ENCODE data around the gene DENND1A. TPM values are rescaled to one million over a fixed set of nuclear protein-coding genes. Genes with fewer than 3 reads are reported as not detected.
A peak's percentile ranks its signal among the peaks of the same experiment; 100 is the strongest.

The DENND1A gene
- total and polyA plus RNA-seq, 2 experiments from 2014 or later, result 13.1 to 14.5 TPM

DNA sequence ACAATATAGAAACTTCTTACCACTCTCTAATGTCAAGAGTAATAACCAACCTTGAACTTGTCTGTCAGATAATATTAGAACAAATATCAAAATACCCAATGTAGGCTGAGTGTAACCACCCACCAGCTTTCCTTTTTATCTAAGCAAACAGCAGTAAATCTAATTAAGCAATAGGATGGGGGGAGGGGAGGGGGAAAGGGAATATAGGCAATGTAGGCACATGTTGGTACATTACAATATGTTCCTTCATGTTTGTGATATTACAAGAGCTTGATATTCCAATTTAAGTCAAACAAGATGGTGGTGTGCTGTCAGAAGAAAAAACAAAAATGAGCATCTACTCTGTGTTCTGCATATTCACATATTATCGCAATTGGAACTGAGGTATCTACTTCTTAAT, 158.2 kb downstream of the DENND1A start:
- Histone ChIP-seq H3K9me3 (ENCODE audit: low read depth) (no peaks in the 10 kb centered on the region), H3K27ac (no peak overlapping the region), H3K4me3 (no peak overlapping the region), H3K36me3 (no peaks in the 10 kb centered on the region), H3K27me3 (no peaks in the 10 kb centered on the region), H3K4me1 (ENCODE audit: low read depth) (peaks cover 29% of the 10 kb centered on the region)
- TF ChIP-seq CTCF (IDR thresholded peaks at IDR 0.05; ENCODE audit: low read depth, low read length), result no peak
- DNase-seq (ENCODE audit: low read depth in 1 of 2, low spot score in 1 of 2), result no peak

DNA sequence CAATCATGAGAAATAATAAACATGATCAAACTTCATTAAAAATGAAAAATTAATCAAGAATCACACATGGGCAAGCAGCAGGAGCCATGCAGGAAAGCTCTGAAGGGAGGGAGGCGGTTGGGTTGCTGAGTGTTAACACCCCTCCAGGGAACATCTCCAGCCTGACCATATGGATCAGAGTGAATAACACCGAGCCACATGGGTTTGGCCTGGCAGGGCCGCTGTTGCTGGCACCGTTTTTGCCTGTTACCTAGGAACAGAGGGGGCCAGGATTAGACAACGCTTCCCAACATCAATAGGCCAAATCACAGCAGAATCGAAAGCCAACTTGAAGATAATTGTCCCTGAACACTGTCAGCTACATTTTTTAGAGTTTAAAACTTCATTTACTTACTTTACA, 160.2 kb downstream of the DENND1A start:
- no peak for DNase-seq (ENCODE audit: low read depth in 1 of 2, low spot score in 1 of 2)
- no peak for TF ChIP-seq CTCF (IDR thresholded peaks at IDR 0.05; ENCODE audit: low read depth, low read length)
- H3K4me3 ChIP-seq, result no peak overlapping the region
- H3K4me1 ChIP-seq (ENCODE audit: low read depth), result peaks cover 12% of the 10 kb centered on the region
- no peak overlapping the region for H3K27ac ChIP-seq
- no peaks in the 10 kb centered on the region for H3K9me3 ChIP-seq (ENCODE audit: low read depth)
- no peaks in the 10 kb centered on the region for H3K27me3 ChIP-seq
- no peaks in the 10 kb centered on the region for H3K36me3 ChIP-seq

DNA sequence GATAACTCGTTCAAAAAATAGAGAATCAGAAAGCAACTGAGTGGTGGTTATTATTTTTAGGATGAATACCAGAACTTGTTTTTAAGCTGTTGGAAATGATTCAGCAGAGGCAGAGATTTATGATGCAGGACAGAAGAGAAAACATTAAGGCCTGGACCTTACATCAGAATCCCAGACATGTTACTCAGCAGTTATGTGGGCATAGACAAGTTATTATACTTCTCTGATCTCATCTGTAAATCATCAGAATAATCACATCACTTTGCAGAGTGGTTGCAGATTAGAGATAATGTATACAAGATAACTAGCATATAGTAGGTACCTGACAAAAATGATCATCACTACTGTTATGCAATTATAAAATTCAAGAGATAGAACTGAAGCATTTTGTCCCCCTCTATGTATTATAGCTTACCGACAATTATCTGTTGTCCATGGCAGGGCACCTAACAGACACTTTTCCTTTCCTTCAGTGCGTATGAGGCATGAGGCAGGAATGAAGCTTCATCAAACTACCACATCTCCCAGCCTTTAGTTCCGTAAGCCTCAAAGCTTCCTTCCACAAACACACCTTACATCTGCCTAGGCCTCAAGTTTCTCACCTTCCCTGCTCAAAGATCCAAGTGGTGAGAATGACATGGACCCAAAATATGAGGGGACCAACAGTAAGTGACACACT, 165.9 kb downstream of the DENND1A start:
- H3K4me3 ChIP-seq, result no peak overlapping the region
- H3K36me3 ChIP-seq, result no peaks in the 10 kb centered on the region
- DNase-seq (ENCODE audit: low read depth in 1 of 2, low spot score in 1 of 2), result no peak
- H3K27me3 ChIP-seq, result no peaks in the 10 kb centered on the region
- no peaks in the 10 kb centered on the region for H3K9me3 ChIP-seq (ENCODE audit: low read depth)
- H3K4me1 ChIP-seq (ENCODE audit: low read depth), result peaks cover 10% of the 10 kb centered on the region
- TF ChIP-seq CTCF (IDR thresholded peaks at IDR 0.05; ENCODE audit: low read depth, low read length), result no peak
- no peak overlapping the region for H3K27ac ChIP-seq

DNA sequence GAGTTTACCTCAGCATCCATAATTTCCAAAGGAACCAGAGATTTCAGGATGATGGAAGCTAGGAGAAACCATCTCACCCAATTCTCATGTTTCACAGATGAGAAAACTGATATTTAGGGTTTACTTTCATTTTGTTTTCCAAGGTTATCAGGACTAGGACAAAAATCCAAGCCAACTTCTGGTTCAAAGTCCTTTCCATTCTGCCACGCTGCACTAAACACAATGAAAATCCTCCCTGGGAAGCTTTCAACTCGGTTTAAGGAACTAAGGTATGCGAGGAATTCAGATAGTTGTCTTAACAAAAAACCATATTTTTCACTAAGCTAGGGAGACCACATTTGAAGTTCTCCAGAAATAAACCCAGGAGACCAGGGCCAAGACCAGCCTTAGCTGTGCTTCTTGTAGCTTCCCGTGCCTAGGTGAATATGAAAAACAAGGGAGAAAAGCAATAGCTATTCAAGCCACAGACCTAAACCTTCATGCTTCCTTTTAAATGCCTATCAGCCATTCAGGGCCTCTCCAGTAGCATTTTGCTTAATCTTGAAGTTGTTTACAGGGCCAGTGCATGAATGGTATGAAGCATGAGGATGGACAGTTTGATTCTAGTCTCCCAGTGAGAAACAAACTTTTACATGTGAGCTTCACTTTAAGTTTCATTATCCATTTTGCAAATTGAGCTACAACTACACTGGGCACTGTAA, 167.9 kb downstream of the DENND1A start:
- H3K4me3 ChIP-seq, result no peak overlapping the region
- DNase-seq (ENCODE audit: low read depth in 1 of 2, low spot score in 1 of 2), result peak in 1 of 2 donors; percentile 22

DNA sequence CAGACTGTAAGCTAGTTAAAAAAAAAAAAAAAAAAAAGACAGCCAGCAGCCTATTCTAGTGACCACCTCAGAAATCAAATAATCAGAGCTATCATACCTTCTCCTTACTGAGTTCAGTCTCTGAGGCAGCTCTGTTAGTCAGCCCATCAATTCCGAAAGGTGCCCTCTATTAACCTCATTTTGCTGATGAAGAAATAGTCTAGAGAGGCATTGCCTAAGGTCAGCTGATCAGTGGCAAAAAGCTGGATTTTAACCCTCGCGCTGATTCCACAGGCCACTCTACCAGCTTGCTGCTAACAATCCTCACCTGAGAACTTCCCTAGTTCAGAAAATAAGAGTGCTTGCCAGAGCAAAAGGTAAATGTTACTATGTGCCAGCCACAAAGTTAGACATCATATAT, 172.0 kb downstream of the DENND1A start:
- DNase-seq (ENCODE audit: low read depth in 1 of 2, low spot score in 1 of 2), result peak in 1 of 2 donors; percentile 35
- Histone ChIP-seq H3K4me1 (ENCODE audit: low read depth) (peaks cover 28% of the 10 kb centered on the region), H3K9me3 (ENCODE audit: low read depth) (no peaks in the 10 kb centered on the region), H3K27ac (no peak overlapping the region), H3K4me3 (no peak overlapping the region), H3K36me3 (no peaks in the 10 kb centered on the region), H3K27me3 (no peaks in the 10 kb centered on the region)
- TF ChIP-seq CTCF (IDR thresholded peaks at IDR 0.05; ENCODE audit: low read depth, low read length), result no peak

More for the DNA sequence above, 167.9 kb downstream of the DENND1A start:
- no peaks in the 10 kb centered on the region for H3K27me3 ChIP-seq
- no peak for TF ChIP-seq CTCF (IDR thresholded peaks at IDR 0.05; ENCODE audit: low read depth, low read length)
- H3K27ac ChIP-seq, result no peak overlapping the region
- peaks cover 25% of the 10 kb centered on the region for H3K4me1 ChIP-seq (ENCODE audit: low read depth)
- H3K9me3 ChIP-seq (ENCODE audit: low read depth), result no peaks in the 10 kb centered on the region
- no peaks in the 10 kb centered on the region for H3K36me3 ChIP-seq
